ENCODE results near the gene CHN2.

Gene CHN2

DNA sequence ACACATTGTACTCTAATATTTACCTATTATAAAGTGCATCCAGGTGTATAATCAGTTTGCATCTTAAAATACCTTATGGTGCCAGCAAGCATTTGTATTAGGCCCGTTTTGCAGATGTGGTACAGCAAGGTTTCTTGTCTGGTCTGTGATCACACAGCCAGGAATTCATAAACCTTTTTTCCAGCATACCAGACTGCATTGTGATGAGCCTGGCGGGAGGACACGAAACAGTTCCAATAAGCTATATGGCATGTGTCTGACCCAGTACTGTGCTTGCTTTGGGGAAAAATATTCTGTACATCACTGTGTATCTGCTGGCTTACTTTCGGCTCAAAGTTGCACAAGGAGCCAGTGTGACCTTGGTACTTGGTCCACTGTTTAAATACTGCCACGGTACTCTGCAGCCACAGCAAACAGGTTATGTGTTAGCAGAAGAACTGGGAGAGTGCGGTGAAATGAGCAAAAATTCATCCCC lies 36.3 kb downstream of the CHN2 start:
- TF ChIP-seq, protein P1, sequence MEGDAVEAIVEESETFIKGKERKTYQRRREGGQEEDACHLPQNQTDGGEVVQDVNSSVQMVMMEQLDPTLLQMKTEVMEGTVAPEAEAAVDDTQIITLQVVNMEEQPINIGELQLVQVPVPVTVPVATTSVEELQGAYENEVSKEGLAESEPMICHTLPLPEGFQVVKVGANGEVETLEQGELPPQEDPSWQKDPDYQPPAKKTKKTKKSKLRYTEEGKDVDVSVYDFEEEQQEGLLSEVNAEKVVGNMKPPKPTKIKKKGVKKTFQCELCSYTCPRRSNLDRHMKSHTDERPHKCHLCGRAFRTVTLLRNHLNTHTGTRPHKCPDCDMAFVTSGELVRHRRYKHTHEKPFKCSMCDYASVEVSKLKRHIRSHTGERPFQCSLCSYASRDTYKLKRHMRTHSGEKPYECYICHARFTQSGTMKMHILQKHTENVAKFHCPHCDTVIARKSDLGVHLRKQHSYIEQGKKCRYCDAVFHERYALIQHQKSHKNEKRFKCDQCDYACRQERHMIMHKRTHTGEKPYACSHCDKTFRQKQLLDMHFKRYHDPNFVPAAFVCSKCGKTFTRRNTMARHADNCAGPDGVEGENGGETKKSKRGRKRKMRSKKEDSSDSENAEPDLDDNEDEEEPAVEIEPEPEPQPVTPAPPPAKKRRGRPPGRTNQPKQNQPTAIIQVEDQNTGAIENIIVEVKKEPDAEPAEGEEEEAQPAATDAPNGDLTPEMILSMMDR (IDR thresholded peaks at IDR 0.05): no peak

DNA sequence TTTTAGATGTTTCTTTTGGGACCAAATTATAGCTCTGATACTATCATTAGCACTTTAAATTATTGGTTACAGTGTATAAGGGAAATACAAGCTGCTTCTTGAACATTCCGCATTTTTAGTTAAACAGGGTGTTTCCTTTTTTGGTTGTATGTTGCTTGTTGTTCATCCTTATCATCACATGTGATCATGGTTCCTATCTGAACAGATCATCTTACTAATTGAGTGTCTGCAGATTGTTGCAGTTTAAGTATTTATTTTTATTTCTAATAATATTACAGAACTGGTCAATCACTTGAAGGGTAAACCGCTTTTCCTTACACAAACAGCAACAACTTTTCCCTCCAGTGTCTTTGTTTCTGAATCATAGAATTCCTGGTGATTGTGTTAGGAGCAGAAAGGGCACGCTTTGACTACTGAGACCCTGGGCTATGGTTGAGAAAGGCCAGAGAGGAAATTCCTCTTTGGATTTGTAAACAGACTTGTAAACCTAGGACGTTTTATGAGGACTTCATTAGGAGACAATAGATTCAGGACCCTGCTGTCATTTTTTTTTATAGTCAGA lies 37.2 kb downstream of the CHN2 start:
- TF ChIP-seq, protein P1 (IDR thresholded peaks at IDR 0.05): no peak

DNA sequence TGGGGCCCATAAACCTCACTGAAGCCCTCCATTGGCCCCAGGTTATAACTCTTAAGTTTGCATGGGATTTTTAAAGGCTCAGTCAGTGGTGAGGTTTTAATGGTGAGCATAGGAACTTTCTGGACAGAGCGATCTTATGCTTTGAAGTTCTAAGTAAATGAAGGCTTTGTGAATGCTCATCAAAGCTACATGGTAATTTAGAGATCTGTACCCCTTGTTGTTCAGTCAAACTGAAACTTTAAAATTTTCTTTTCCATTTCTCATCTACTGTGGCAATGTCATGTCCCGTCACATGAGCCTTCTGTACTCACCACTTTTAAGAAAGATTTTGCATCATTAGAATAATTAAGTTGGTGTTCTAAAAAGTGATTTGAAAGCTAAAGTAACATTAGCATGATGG lies 39.9 kb downstream of the CHN2 start:
- TF ChIP-seq, protein P1 (IDR thresholded peaks at IDR 0.05): no peak

DNA sequence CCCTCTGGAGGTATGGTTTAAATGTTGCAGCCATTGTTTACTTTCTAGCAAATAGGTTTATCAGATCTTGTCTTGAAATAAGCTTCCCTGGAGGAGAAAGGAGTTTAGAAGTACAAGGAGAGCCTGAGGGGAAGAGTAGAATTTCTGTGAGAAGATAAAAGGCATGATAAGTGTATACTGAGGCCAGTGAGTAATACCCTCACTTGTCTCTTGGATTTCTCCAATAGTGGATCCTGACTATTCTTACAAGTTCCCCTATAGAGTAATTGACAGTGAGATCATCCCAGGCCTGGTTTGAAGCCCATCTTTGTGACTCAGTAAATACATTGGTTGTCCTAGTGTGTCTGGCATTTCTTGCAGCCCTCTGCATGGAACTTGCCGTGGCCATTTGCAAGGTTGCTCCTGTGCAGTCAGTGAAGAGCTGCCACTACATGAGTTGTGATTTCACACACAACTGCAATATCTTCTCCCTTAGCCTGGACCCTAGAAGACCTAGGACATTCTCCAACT lies 41.6 kb downstream of the CHN2 start:
- TF ChIP-seq, protein P1 (IDR thresholded peaks at IDR 0.05): no peak

DNA sequence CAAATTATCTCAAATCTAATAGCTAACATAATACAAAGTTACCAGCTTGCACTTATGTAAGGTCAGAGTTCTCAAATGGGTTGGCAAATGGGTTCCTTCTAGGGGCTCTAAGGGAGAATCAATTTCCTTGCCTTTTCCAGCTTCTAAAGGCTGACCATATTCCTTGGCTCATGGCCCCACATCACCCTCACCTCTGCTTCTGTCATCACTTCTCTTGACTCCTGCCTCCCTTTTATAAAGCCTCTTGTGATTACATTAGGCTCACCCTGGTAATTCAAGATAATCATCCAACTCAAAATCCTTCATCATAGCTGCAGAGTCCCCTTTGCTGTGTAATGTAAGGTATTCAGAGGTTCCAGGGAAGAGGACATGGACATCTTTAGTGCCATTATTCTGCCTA lies 42.1 kb downstream of the CHN2 start:
- TF ChIP-seq, protein P1 (IDR thresholded peaks at IDR 0.05): no peak

DNA sequence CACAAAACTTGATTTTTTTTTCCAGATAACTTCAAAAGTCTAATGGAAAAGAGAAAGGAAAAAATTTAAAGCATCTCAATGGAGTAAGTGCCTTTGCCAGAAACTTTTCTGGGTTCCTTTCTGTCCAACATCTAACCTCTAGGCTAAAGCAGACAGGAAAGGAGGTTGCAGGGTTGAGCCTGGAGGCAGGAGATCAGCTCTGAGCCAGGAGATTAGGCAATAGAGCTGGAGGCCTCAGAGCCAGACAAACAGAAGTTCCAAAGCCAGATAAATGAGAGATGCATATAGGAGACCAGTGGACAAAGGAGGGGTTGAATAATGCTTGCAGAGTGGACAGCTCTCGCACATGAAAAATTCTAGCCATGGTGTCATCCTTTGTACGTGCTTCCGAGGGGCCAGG lies 42.9 kb downstream of the CHN2 start:
- TF ChIP-seq, protein P1 (IDR thresholded peaks at IDR 0.05): no peak

DNA sequence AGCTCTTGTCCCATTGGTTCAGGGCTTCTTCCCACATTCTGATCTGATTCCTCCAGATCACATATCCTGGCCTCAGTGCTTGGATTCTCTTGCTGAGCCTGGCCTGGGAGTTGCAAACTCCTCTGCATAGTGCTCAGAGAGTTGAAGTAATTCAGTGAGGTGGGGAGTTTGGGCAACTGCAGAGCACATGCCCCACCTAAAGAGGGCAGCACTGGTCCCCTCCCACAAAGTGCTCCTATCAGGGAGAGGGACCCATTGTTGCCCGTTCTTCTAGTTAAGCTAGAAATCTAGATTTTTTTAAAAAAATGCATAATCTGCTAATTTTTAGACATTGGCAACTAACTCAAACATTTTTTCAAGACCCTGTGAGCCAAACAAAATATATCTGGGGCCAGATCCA lies 45.1 kb downstream of the CHN2 start:
- TF ChIP-seq, protein P1 (IDR thresholded peaks at IDR 0.05): no peak

DNA sequence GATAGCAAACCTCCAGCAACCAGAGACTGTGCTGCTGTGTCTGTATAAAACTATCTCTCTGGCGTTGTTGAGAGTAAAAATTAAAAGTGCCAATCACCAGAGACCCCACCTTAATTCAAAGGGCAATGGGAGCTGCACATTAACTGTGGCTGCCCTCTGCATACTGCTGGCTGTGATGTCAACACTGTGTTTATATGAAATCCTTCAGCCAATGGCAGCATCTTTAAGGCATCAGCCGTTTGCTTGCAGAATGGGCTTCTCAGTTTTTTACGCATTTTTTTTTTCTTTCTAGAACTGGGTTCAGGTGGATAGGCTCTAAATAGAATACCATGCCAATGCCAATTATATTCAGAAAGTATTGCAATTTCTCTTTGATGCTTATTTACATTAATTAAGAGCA lies 47.7 kb downstream of the CHN2 start:
- TF ChIP-seq, protein P1 (IDR thresholded peaks at IDR 0.05): no peak
